ENCODE results near the gene GJA1. TPM values are rescaled to one million over a fixed set of nuclear protein-coding genes. Genes with fewer than 3 reads are reported as not detected.

The GJA1 gene
- total RNA-seq, 1 donor from 2014 or later = 286 TPM

DNA sequence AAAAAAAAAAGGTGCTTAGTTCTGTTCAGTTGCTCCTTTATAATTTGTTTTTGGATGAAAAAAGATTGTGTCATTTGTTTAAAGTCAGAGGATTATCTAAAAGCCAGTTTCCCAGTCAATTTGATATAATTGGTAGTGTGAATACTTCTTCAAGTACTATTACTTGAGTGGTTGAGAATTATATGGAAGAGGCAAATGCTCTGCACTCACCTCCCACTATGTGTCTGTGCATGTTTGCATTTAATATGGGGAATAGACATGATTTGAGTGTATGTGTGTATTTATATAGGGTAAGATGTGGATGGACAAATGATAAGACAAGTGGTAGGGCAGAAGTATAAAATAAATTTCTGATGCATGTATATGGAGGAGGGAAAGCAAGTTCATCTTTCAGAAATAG lies 15.8 kb downstream of the GJA1 start:
- Mint-ChIP-seq H3K27ac (ENCODE audit: unreplicated experiment) (no peak overlapping the region), H3K27me3 (ENCODE audit: unreplicated experiment) (no peaks in the 10 kb centered on the region), H3K9me3 (ENCODE audit: unreplicated experiment) (no peaks in the 10 kb centered on the region), H3K4me3 (ENCODE audit: unreplicated experiment) (no peak overlapping the region), H3K4me1 (ENCODE audit: unreplicated experiment) (peaks cover 21% of the 10 kb centered on the region), H3K36me3 (ENCODE audit: unreplicated experiment) (peaks cover 40% of the 10 kb centered on the region)
- TF ChIP-seq, protein P1, sequence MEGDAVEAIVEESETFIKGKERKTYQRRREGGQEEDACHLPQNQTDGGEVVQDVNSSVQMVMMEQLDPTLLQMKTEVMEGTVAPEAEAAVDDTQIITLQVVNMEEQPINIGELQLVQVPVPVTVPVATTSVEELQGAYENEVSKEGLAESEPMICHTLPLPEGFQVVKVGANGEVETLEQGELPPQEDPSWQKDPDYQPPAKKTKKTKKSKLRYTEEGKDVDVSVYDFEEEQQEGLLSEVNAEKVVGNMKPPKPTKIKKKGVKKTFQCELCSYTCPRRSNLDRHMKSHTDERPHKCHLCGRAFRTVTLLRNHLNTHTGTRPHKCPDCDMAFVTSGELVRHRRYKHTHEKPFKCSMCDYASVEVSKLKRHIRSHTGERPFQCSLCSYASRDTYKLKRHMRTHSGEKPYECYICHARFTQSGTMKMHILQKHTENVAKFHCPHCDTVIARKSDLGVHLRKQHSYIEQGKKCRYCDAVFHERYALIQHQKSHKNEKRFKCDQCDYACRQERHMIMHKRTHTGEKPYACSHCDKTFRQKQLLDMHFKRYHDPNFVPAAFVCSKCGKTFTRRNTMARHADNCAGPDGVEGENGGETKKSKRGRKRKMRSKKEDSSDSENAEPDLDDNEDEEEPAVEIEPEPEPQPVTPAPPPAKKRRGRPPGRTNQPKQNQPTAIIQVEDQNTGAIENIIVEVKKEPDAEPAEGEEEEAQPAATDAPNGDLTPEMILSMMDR (IDR thresholded peaks at IDR 0.05) = no peak
- DNase-seq (ENCODE audit: extremely low spot score, unreplicated experiment) = no peak

DNA sequence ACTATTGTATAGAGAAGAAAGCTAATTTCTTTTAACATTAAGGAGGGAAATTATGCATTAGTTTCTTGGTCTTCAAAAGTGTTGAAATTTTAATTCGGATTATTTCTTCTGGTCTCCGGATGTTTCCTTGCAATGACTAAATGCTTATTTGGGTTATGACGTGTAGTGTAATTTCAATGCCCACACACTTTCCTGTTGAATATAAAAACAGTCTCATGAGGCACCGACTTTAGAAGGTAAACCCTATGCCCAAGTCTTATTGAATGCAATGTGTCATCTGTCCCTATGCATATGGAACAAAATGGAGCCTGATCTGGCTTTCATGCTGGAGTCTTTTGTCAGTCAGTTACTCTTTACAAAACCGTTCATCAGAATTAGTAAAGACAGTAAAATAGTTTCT lies 17.7 kb downstream of the GJA1 start:
- Mint-ChIP-seq H3K4me1 (ENCODE audit: unreplicated experiment) (peaks cover 12% of the 10 kb centered on the region), H3K9me3 (ENCODE audit: unreplicated experiment) (no peaks in the 10 kb centered on the region), H3K27ac (ENCODE audit: unreplicated experiment) (no peak overlapping the region), H3K36me3 (ENCODE audit: unreplicated experiment) (peaks cover 21% of the 10 kb centered on the region), H3K27me3 (ENCODE audit: unreplicated experiment) (no peaks in the 10 kb centered on the region), H3K4me3 (ENCODE audit: unreplicated experiment) (no peak overlapping the region)
- TF ChIP-seq, protein P1 (IDR thresholded peaks at IDR 0.05) = no peak
- DNase-seq (ENCODE audit: extremely low spot score, unreplicated experiment) = no peak

DNA sequence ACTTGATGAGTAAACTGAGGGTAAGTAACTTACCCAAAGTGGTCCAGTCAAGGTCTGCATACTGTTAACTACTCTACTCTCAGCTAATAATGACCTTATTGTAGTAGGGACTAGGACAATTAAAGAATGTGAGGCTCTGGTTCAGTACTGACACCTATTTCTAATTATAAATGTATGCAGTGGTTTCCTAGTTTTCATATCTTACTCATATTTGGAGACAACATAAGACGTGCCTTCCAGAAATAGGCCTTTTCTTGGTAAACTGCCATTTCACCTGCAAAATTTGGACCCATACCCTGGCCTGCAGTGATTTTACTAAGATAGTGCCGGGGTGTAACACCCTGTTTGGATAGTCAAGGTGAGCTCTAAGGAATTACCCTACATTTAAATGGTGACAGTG lies 24.7 kb downstream of the GJA1 start:
- Mint-ChIP-seq H3K27ac (ENCODE audit: unreplicated experiment) (no peak overlapping the region), H3K4me1 (ENCODE audit: unreplicated experiment) (peaks cover 6% of the 10 kb centered on the region), H3K27me3 (ENCODE audit: unreplicated experiment) (no peaks in the 10 kb centered on the region), H3K36me3 (ENCODE audit: unreplicated experiment) (no peaks in the 10 kb centered on the region), H3K4me3 (ENCODE audit: unreplicated experiment) (no peak overlapping the region), H3K9me3 (ENCODE audit: unreplicated experiment) (no peaks in the 10 kb centered on the region)
- TF ChIP-seq, protein P1 (IDR thresholded peaks at IDR 0.05) = no peak
- no peak for DNase-seq (ENCODE audit: extremely low spot score, unreplicated experiment)

DNA sequence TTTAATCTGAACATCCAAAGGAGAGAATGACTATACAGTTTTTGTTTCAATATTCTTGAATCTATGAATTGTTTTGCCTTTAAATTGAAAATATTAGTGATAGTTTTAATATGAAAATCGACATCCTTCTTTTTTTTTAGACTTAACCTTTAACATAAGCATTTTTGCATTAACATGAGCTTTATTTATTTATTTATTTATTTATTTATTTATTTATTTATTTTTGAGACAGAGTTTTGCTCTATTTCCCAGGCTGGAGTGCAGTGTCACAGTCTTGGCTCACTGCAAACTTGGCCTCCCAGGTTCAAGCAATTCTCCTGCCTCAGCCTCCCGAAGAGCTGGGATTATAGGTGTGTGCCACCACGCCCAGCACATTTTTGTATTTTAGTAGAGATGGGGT lies 27.6 kb downstream of the GJA1 start:
- peaks cover 7% of the 10 kb centered on the region for H3K4me1 Mint-ChIP-seq (ENCODE audit: unreplicated experiment)
- H3K36me3 Mint-ChIP-seq (ENCODE audit: unreplicated experiment) = no peaks in the 10 kb centered on the region
- TF ChIP-seq, protein P1 (IDR thresholded peaks at IDR 0.05) = no peak
- H3K27me3 Mint-ChIP-seq (ENCODE audit: unreplicated experiment) = no peaks in the 10 kb centered on the region
- no peak overlapping the region for H3K27ac Mint-ChIP-seq (ENCODE audit: unreplicated experiment)
- no peaks in the 10 kb centered on the region for H3K9me3 Mint-ChIP-seq (ENCODE audit: unreplicated experiment)
- no peak for DNase-seq (ENCODE audit: extremely low spot score, unreplicated experiment)
- no peak overlapping the region for H3K4me3 Mint-ChIP-seq (ENCODE audit: unreplicated experiment)

DNA sequence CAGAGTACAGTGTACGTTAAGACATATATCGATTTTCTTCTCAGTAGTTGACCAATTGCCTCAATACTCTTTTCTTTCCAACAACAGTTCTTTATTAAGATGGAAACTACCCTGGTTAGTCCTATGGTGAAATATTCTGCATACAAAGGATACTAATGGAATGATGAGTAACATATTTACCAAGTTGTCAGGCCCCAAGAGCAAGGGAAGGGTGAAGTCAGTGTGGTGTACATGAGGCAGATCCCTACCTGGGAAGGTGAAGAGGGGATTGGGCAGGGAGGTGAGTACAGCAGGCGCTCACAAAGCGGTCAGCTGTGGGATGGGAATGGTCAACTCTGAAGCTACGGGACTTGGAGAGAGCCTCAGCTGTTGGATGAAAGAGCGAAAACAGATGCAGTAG lies 29.7 kb downstream of the GJA1 start:
- Mint-ChIP-seq H3K4me1 (ENCODE audit: unreplicated experiment) (peaks cover 7% of the 10 kb centered on the region), H3K36me3 (ENCODE audit: unreplicated experiment) (no peaks in the 10 kb centered on the region), H3K4me3 (ENCODE audit: unreplicated experiment) (no peak overlapping the region), H3K27ac (ENCODE audit: unreplicated experiment) (no peak overlapping the region), H3K27me3 (ENCODE audit: unreplicated experiment) (no peaks in the 10 kb centered on the region), H3K9me3 (ENCODE audit: unreplicated experiment) (no peaks in the 10 kb centered on the region)
- TF ChIP-seq, protein P1 (IDR thresholded peaks at IDR 0.05) = no peak
- DNase-seq (ENCODE audit: extremely low spot score, unreplicated experiment) = no peak
